Measurements from ENCODE around the gene ETV6. TPM values are rescaled to one million over a fixed set of nuclear protein-coding genes. Genes with fewer than 3 reads are reported as not detected.

The ETV6 gene
- total RNA-seq, 1 donor from 2014 or later: 23.4 TPM

GRCh38 chr12:11832093-11832492 is 182.6 kb downstream of the ETV6 start:
- no peak for ATAC-seq

DNA sequence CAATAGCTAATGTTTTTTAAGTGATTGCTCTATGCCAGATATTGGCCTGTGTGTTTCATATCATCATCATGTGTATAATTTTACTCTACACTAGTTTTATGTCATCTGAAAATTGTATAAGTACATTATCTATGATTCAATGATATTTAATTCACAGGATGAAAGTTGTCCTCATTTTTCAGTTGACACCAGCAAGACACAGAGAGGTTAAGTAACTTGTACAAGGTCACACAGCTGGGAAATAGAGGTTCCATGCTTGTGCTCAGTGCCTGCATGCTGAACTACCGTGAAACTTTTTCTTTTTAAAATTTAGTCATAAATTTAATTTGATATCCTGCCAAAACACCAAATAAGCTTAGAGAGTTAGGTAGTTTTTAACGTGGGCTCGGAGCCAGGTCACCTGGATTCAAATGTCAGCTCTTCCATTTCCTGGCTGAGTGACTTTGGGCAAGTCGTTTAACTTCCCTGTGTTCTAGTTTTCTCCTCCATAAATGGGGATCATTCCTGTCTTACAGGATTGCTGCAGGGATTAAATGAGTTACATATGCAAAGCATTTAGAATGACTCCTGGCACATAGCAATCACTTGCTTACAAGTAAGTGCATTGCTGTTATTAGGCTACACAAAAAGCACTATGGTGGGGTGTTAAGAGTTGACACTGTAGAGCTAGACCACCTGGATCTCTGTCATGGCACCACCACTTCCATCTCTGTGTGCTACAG is 183.9 kb downstream of the ETV6 start:
- peak; percentile 67 for ATAC-seq

DNA sequence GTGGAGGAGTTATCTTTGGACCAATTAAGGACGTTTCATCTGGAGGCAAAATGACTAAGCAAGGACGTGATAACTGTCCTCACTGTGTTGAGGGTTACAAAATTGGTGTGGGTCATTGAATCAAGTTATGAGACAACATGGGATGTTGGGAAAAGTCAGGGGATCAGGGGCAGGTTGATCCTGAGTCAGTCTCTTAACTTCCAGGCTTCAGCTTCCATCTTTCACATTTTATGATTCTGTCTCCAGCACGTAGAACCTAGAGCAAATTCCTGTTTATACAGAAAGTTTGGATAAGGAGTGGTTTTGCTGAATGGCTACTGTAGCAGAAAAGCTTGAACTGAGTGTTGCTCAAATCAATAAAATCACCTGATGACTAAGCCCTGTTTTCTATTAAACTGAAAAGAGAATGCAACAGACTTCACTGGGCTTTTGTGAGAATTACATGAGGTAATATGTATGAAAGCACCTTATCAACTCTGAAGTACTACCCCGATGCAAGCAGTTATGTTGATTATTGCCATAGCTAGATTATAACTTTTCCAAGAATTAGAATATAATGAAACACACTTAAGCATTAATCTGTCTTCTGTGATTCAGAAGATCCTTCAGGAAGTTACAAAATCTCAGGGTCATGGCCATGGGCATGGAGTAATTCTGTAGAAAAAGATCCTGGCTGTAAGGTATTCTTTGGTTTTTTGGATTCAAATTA is 184.8 kb downstream of the ETV6 start:
- ATAC-seq: no peak

- no peak for ATAC-seq
Measured at GRCh38 chr12:11834931-11835330, 185.5 kb downstream of the ETV6 start.

DNA sequence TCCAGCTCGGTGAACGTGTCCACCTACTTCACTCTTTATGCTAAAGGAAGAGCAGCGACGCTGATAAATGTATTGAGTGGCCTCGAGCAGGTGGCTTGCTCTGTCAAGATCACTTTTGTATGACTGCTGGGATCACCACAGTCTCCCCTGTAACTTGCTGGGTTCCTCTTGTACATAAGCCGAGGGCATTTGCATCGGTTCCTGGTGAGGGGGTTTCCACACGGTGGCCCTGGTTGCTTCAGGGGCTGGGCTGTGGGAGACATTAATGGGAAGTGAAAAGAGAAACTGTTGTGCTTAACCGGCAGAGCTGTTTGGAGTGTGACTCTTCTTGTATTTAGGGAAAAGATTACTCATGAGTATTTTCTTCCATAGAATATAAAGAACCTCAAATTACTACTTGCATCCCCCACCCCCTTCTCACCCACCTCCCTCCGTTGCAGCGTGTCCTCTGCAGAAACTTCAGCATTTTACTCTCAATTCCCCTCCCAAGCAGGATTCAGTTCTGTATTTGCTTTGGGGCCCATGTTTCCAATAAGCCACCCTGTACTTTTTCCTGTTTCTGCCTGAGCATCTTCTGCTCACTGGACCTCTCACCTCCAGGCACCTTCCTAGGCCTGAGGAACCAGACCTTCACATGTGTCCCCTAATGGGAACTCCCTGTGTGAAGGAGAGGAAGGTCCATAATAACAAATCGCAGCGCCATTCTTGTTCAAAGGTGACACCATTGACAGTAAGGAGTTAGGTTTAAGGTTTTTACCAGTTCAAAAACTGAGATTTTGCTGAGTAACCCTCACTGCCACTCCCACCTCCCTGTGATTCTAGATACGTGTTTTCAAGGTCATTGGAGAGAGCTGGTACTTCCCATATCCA is 187.0 kb downstream of the ETV6 start:
- ATAC-seq: peak; percentile 41

DNA sequence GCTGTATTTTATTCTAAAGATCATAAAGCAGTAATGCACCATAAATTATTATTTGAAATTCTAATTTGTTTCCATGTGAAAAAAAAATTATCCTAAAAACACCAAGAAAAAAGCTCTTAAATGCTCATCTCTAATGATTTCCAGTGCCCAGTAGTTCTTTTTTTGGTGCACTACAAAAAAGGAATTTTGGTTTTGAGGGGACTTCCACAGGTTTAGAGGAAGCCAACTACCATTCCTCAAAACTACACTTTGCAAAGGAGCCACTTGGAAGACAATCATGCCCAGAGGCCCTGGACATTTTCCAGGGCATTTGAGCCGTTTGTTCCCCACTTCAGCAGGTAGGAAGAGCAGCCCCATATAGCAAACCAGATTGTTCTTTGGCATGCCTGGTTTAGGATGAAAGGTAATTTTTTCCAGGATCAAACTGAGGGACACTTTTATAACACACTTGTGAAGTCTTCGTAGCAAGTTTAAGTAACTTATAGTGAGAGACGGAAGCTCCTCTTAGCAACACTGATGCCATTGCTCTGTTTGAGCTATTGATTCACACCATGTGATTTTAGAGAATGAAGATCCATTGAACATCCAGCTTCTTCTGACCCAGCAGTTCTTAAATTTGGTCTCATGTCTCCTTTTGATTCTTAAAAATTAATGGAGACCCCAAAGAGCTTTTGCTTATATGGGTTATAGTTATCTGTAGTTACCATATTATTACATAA is 187.9 kb downstream of the ETV6 start:
- ATAC-seq: no peak

GRCh38 chr12:11838403-11838802 is 188.9 kb downstream of the ETV6 start:
- no peak for ATAC-seq

DNA sequence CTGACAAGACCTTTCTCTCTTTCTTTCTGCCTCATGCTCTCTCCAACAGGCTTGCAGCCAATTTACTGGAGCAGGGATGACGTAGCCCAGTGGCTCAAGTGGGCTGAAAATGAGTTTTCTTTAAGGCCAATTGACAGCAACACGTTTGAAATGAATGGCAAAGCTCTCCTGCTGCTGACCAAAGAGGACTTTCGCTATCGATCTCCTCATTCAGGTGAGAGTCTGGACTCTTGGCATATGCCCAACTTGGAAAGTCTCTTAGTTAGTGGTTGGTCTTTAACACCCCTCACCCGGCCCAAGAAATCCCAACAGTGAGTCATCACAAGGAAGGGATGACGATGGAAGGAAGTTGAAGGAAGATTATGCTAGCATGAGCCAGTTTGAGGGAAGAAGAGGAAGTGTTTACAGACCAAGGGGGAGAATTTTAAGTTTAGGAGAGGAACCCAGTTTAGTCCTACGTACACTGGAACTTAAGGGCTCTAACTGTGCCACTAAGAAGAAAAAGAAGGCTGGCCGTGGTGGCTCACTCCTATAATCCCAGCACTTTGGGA is 189.7 kb downstream of the ETV6 start:
- no peak for ATAC-seq

GRCh38 chr12:11840366-11840765 is 190.9 kb downstream of the ETV6 start:
- no peak for ATAC-seq

- ATAC-seq: no peak
Measured at GRCh38 chr12:11846488-11846887, 197.0 kb downstream of the ETV6 start.

GRCh38 chr12:11847539-11847938 is 198.1 kb downstream of the ETV6 start:
- no peak for ATAC-seq

- ATAC-seq: peak; percentile 32
Measured at GRCh38 chr12:11849757-11850504, 200.5 kb downstream of the ETV6 start.

DNA sequence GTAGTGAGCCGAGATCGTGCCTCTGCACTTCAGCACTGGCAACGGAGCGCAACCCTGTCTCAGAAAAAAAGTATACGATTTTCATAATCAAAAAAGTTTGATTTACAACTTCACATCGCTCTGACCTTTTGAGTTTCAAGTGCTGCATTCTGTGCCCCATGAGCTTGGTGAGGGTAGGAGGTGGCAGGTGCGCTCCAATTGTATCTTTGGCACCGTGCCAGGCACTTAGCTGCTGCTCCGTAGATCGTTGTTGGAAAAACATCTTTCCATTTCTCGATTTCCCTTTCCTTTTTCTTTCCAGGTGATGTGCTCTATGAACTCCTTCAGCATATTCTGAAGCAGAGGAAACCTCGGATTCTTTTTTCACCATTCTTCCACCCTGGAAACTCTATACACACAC is 203.7 kb downstream of the ETV6 start:
- no peak for ATAC-seq

GRCh38 chr12:11854011-11854499 is 204.6 kb downstream of the ETV6 start:
- no peak for ATAC-seq

- no peak for ATAC-seq
Measured at GRCh38 chr12:11855983-11856374, 206.5 kb downstream of the ETV6 start.

DNA sequence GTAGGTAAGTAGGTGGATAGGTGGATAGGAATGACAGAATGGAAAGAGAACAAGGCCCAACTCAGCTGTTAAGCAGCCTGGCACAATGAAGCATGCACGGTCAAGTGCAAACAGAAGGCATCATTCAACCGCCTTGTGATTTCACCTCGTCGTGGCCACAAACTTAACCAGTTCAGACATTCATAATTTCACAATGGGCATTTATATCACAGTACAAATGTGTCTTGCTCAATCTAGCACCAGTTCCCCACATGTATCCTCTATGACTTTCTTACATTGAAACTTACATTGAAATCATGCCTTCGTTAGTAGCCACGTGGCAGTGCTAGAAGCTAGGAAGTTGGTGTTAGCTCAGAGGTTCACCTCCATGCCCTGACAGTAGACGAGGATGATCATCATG is 207.5 kb downstream of the ETV6 start:
- peak; percentile 68 for ATAC-seq

- ATAC-seq: no peak
Measured at GRCh38 chr12:11859705-11860425, 210.4 kb downstream of the ETV6 start.

DNA sequence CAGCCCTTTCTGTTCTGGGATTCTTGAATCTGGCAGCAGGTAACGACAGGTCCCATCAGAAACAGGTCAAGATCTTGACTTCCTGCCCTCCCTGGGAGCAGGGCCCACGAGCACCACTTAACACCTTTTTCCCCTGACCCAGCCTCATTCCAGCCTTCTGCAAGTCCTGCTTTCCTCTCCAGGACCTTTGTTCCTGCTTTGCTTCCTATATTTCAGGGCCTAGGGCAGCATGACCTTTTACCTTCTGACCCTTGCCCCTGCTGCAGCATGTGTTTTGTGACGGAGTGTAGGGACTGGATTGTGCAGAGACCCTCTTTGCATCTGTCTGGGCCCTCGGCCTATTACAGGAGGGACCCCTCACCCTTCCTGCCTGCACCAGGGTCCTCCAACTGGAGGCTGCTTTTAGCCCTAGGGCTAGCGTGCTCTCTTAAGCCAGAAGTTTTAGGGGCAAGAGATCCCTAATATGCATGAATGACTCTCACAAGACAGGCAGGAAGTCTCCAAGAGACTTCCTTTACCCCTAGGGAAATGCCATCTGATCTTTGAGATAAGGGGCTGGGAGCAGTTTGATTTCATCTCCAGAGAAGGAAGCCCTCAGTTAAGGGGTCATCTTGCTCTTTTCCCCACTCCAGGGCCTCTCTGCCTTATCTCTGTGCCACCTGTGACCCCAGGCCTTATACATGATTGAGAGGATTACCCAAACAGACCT is 211.8 kb downstream of the ETV6 start:
- ATAC-seq: no peak

DNA sequence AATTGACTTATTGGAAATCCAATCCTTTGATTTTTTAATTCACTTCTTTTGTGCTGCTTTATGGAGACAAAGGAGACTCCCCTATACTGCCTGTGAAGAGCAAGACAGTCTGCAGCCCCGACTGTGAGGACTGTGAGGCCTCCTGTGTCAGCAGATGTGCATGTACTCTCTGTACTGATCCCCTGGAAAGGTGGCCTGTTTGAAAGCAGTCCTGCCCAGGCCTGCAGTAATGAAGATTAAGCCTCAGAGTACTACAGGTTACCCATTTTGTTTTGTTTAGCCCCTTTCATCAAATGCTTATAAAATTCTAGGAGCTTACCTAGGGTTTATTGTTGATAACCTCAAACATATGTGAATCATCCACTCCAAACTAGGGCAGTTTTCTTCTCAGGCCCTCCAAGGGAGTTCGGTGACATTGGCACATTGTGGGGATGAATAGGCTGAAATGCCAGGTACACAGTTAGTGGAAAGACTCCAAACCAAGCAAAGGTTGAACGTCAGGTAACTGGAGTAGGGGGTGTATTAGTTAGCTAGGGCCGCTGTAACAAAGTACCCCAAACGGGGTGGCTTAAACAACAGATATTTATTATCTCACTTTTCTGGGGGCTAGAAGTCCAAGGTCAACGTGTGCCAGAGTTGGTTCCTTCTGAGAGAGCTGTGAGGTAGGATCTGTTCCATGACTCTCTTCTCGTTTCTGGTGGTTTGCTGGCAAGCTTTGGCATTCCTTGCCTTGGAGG is 212.6 kb downstream of the ETV6 start:
- peak; percentile 64 for ATAC-seq
